DND-41 (cell line): Measurements from ENCODE around the gene MIEF2.

ENCODE experiments used
- ATAC-seq: fragments of 200-7000 bp; cut with Tn5 transposase; 3 replicates; pipeline ENCODE4 v1.9.1; 2021; ENCODE audit warnings: low read depth; ENCODE audit not compliant: insufficient read depth
- DNase-seq: peaks from one replicate; pipeline ENCODE4 v3.0.0-alpha.2; 2020
- H2AFZ ChIP-seq: 2 replicates; pipeline ENCODE4 v1.6.0; 2012; ENCODE audit warnings: low read depth, low read length
- H3K27ac ChIP-seq: 2 replicates; pipeline ENCODE4 v1.5.1; 2012; ENCODE audit warnings: low read length, inconsistent platforms
- H3K27me3 ChIP-seq: fragments of 200-600 bp; sonication (generic); 2 replicates; pipeline ENCODE4 v1.6.0; 2012; ENCODE audit warnings: low read length, mild to moderate bottlenecking, inconsistent platforms; ENCODE audit not compliant: insufficient read depth, poor library complexity
- H3K36me3 ChIP-seq: 2 replicates; pipeline ENCODE4 v1.5.1; 2012; ENCODE audit warnings: low read length, inconsistent platforms; ENCODE audit not compliant: insufficient read depth
- H3K4me1 ChIP-seq: 2 replicates; pipeline ENCODE4 v1.5.1; 2012; ENCODE audit warnings: mild to moderate bottlenecking, low read length; ENCODE audit not compliant: insufficient read depth
- H3K4me2 ChIP-seq: 2 replicates; pipeline ENCODE4 v1.6.0; 2012; ENCODE audit warnings: mild to moderate bottlenecking, moderate library complexity, low read length, inconsistent platforms; ENCODE audit not compliant: insufficient read depth
- H3K4me3 ChIP-seq, 2 experiments: fragments of 200-600 bp in 1 of 2; shearing (Covaris generic) in 1 of 2; 2 replicates each; pipeline ENCODE4 v1.5.1; 2012 to 2016; ENCODE audit warnings: inconsistent platforms in 2 of 2, low read length in 2 of 2, mild to moderate bottlenecking in 2 of 2, low read depth in 1 of 2, moderate library complexity in 1 of 2
- H3K79me2 ChIP-seq: 2 replicates; pipeline ENCODE4 v1.6.0; 2012; ENCODE audit warnings: low read length, inconsistent platforms; ENCODE audit not compliant: insufficient read depth
- H3K9ac ChIP-seq: 2 replicates; pipeline ENCODE4 v1.6.0; 2012; ENCODE audit warnings: low read depth, mild to moderate bottlenecking, inconsistent platforms, low read length, moderate library complexity
- H3K9me3 ChIP-seq: 2 replicates; pipeline ENCODE4 v1.5.1; 2012; ENCODE audit warnings: low read length, moderate library complexity, mild to moderate bottlenecking, inconsistent platforms; ENCODE audit not compliant: insufficient read depth, severe bottlenecking
- H4K20me1 ChIP-seq: 2 replicates; pipeline ENCODE4 v1.6.0; 2012; ENCODE audit warnings: low read length; ENCODE audit not compliant: insufficient read depth
- EZH2 ChIP-seq: IDR thresholded peaks from 3 replicates; pipeline ENCODE4 v1.6.1; 2012; ENCODE audit warnings: borderline replicate concordance, low read depth, mild to moderate bottlenecking, moderate library complexity, low read length, inconsistent platforms; ENCODE audit not compliant: severe bottlenecking
- TF ChIP-seq, protein P1 (sequence below): IDR thresholded peaks from 2 replicates; pipeline ENCODE4 v1.5.1; 2012; ENCODE audit warnings: borderline replicate concordance, low read length, moderate library complexity, mild to moderate bottlenecking; ENCODE audit not compliant: poor library complexity, severe bottlenecking; ENCODE audit errors: extremely low read depth

MIEF2 gene

DNA sequence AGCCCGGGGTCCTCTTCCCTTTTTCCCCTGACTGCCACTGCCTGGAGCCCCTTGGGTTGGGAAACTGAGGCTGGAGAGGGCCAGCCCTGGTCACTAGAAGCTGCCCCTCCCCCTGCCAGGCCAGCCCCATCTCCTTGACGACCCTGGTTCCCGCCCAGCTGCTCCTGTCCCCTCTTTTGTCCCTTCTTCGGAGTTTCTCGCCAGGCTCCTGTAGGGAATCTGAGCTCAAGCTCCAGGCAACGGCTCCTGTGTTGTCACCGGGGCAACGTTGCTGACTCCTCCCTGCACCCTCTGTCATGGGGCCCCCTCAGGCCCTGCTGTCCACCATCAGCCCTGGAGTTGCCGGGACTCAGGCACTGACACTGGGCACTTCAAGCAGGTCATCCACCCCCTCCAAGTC, 29.3 kb upstream of the MIEF2 start:
- no peaks in the 10 kb centered on the region for H3K9me3 ChIP-seq
- no peaks in the 10 kb centered on the region for H3K27me3 ChIP-seq
- TF ChIP-seq EZH2, result no peak
- TF ChIP-seq, protein P1, sequence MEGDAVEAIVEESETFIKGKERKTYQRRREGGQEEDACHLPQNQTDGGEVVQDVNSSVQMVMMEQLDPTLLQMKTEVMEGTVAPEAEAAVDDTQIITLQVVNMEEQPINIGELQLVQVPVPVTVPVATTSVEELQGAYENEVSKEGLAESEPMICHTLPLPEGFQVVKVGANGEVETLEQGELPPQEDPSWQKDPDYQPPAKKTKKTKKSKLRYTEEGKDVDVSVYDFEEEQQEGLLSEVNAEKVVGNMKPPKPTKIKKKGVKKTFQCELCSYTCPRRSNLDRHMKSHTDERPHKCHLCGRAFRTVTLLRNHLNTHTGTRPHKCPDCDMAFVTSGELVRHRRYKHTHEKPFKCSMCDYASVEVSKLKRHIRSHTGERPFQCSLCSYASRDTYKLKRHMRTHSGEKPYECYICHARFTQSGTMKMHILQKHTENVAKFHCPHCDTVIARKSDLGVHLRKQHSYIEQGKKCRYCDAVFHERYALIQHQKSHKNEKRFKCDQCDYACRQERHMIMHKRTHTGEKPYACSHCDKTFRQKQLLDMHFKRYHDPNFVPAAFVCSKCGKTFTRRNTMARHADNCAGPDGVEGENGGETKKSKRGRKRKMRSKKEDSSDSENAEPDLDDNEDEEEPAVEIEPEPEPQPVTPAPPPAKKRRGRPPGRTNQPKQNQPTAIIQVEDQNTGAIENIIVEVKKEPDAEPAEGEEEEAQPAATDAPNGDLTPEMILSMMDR, result no peak
- H3K4me1 ChIP-seq, result peaks cover 22% of the 10 kb centered on the region
- no peak overlapping the region for H3K27ac ChIP-seq
- H3K36me3 ChIP-seq, result peaks cover 42% of the 10 kb centered on the region
- H2AFZ ChIP-seq, result no peak overlapping the region
- ATAC-seq (no peak), DNase-seq (no peak)
- H4K20me1 ChIP-seq, result peaks cover 42% of the 10 kb centered on the region
- peaks cover 45% of the 10 kb centered on the region for H3K79me2 ChIP-seq
- H3K9ac ChIP-seq, result no peak overlapping the region
- H3K4me2 ChIP-seq, result no peak overlapping the region
- H3K4me3 ChIP-seq, result no peak overlapping the region

DNA sequence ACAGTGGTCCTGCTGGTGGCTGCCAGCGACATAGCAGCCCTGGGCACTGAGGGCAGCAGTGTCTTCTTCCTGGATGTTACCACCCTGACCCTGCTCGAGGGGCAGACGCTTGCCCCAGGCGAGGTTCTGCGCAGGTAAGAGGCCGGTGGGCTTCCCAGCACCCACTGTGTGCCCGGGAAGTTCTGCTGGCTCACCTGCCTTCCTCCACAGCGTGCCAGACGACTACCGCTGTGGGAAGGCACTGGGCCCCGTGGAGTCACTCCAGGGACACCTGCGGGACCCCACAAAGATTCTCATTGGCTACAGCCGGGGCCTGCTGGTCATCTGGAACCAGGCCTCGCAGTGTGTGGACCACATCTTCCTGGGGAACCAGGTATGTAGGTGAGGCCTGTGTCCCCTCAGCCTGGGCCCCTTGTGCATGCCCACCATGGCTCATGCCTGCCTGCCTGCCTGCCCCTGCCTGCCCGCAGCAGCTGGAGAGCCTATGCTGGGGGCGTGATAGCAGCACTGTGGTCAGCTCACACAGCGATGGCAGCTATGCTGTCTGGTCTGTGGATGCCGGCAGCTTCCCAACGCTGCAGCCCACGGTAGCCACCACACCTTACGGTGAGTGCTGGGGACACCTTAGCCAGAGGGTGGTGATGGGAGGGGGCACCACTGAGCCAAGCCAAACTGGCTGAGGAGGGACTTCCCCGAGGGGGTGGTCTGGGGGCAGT, 26.5 kb upstream of the MIEF2 start:
- Histone ChIP-seq H3K27ac (no peak overlapping the region), H3K4me3 (no peak overlapping the region), H3K4me1 (no peaks in the 10 kb centered on the region), H3K79me2 (peaks cover 17% of the 10 kb centered on the region), H3K9ac (no peak overlapping the region), H3K36me3 (peaks cover 65% of the 10 kb centered on the region), H3K4me2 (no peak overlapping the region), H3K9me3 (no peaks in the 10 kb centered on the region), H4K20me1 (peaks cover 20% of the 10 kb centered on the region), H2AFZ (no peak overlapping the region), H3K27me3 (no peaks in the 10 kb centered on the region)
- TF ChIP-seq EZH2, result no peak
- TF ChIP-seq, protein P1, result no peak
- no peak for ATAC-seq
- no peak for DNase-seq

DNA sequence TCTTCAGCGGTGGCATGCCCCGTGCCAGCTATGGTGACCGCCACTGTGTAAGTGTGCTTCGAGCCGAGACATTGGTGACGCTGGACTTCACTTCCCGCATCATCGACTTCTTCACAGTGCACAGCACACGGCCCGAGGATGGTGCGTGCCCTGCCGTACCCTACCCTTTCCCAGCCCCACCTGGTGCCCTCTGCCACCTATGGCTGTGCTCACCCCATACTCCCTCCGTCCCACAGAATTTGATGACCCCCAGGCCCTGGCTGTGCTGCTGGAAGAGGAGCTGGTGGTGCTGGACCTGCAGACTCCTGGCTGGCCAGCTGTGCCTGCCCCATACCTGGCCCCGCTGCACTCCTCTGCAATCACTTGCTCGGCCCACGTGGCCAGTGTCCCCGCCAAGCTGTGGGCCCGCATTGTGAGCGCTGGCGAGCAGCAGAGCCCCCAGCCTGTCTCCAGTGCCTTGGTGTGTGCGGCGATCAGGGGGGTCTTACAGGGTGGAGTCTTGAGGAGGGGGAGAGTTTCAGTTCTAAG, 25.5 kb upstream of the MIEF2 start:
- no peak overlapping the region for H3K4me3 ChIP-seq
- H3K4me1 ChIP-seq, result no peaks in the 10 kb centered on the region
- DNase-seq, result no peak
- H3K9me3 ChIP-seq, result no peaks in the 10 kb centered on the region
- peaks cover 12% of the 10 kb centered on the region for H4K20me1 ChIP-seq
- no peak overlapping the region for H3K9ac ChIP-seq
- ATAC-seq, result no peak
- no peak for TF ChIP-seq EZH2
- TF ChIP-seq, protein P1, result no peak
- no peak overlapping the region for H2AFZ ChIP-seq
- no peaks in the 10 kb centered on the region for H3K27me3 ChIP-seq
- peaks cover 8% of the 10 kb centered on the region; the same call in 1 of the 2 replicates for H3K79me2 ChIP-seq
- H3K36me3 ChIP-seq, result peaks cover 65% of the 10 kb centered on the region
- H3K4me2 ChIP-seq, result no peak overlapping the region
- no peak overlapping the region for H3K27ac ChIP-seq
